Ecto neural progenitor cell (in vitro differentiated cells): Measurements from ENCODE around the gene GLCE.
"Not testable (repeated sequence)": the region's sequence is repeated elsewhere in the genome, so short reads cannot be mapped to it uniquely, and the experiment has no call there.

Source experiments
- DNase-seq: peaks from one replicate; pipeline ENCODE4 v3.0.0-alpha.2; 2018; ENCODE audit warnings: low spot score

GLCE gene

GRCh38 chr15:69135499-69135898 is 24.9 kb upstream of the GLCE start:
- DNase-seq = no peak

GRCh38 chr15:69138963-69139362 is 21.5 kb upstream of the GLCE start:
- no peak for DNase-seq

- no peak for DNase-seq
Observed at GRCh38 chr15:69140306-69140705, 20.1 kb upstream of the GLCE start.

- DNase-seq = no peak
Observed at GRCh38 chr15:69141286-69141701, 19.1 kb upstream of the GLCE start.

- no peak for DNase-seq
Observed at GRCh38 chr15:69141833-69142232, 18.6 kb upstream of the GLCE start.

DNA sequence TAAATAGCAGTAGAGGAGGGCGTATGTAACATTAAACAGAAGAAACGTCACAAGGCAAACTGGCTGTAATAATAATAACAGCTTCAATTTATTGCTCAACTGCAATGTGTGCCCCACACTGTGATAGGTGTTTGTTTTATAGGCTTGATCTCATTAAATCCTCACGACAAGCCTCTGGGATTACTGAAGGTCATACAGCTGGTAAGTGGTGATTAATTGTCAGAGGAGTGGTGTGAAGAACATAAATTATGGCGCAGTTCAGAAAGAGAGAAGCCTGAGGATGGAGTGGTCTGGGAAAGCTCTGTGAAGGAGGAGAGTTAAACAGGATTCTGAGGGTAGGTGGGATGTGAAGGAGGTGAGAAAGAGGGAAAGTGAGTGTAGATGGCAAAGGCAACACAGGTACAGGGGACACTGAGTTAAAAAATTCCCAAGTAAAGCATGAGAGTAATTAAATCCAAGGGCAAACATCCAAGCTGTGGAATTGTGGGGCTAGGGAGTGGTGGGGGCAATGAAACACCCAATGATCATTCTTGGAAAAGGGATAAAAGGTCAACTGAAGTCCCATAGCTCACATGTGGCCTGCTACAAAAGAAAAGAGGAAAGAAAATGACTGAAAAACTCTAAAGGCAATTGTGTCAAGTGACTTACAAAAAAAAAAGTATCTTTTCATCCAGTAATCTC is 16.5 kb upstream of the GLCE start:
- no peak for DNase-seq

DNA sequence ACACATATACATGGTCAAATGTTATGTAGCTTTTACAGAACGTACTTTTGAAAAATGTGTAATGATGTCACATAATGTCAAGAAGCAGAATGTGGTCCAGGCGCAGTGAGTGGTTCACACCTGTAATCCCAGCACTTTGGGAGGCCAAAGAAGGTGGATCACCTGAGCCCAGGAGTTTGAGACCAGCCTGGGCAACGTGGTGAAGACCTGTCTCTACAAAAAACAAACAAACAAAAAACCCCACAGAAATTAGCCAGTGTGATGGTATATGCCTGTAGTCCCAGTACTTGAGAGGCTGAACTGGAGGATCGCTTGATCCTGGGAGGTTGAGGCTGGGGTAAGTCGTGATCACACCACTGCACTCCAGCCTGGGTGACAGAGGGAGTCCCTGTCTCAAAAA is 15.9 kb upstream of the GLCE start:
- no peak for DNase-seq

DNA sequence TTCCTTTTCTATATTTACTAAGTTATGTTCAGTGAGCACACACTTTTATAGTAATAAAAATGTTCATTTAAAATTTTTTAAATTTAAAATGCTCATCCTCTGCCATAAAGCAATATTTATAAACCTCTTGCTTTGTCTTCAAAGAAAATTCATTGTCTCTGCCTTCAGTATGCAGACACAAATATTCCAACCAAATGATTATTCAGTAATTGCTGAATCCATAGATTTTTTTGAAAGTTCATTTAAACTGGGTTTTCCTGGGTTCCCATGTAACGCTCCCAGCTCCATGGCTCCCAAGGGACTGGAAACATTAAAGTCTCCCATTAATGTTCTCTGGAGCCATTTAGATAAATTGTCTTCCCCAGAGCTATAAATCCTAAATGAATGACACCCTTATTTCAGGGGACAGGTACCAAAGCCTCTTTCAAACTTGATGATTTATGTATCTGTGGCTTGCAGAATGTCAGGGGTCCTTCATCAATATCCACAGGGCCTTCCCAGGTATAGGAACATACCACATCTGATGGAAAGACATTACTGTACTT is 15.2 kb upstream of the GLCE start:
- no peak for DNase-seq

GRCh38 chr15:69145694-69146492 is 14.5 kb upstream of the GLCE start:
- DNase-seq = no peak

GRCh38 chr15:69146724-69147435 is 13.6 kb upstream of the GLCE start:
- DNase-seq = no peak

GRCh38 chr15:69148465-69148864 is 12.0 kb upstream of the GLCE start:
- no peak for DNase-seq

DNA sequence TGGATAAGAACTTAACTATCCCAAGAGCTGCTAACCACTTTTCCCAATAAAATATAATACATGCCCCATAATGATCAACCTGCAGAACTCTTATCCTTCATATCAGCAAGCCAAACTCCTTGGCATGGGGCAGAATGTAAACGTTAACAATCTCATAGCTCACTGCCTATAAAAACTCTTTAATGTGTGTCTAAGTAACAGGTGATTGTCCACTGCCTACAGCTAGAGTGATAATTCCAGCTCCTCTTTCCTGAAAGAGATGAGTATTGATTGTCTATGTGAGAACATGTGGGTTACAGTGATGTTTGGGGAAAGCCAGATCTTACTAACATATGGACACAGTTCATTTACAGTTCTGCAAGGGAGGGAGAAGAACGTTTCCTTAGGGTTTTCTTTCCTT is 11.3 kb upstream of the GLCE start:
- no peak for DNase-seq

DNA sequence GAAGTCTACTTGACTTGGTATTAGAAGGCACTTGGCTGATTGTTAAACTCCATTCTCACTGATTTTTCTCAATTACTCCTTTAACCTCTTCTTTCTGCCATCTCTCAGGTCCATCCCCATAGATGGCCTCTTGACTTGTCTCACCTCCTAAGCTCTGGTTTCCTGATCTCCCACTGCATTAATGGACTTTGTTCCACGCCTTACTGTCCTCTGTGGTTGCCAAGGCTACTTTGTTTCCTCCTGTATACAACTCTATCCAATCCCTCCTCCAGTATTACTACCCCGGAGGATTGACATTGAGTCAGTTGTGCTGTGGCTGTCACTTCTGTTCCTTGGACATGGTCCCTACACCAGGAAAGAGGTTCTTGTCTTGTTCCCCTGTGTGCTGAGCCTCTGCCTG is 10.6 kb upstream of the GLCE start:
- no peak for DNase-seq

- no peak for DNase-seq
Observed at GRCh38 chr15:69150336-69150735, 10.1 kb upstream of the GLCE start.

GRCh38 chr15:69150841-69151240 is 9.6 kb upstream of the GLCE start:
- no peak for DNase-seq

DNA sequence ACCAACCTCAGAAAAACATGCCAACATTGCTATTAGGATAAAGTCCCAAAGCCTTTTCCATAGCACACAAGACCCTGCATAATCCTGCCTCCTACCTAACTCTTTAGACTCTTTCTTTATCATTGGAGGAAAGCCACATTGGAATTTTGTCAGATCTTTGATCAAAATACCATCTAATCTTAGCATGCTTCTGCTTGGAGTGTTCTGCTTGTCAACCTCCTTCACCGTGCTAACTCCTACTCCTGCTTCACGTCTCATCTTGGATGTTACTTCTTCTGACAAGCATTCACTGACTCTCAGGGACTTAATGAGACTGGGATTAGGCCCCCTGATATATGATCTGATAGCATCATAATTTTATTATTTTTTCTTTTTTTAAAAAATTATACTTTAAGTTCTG is 7.4 kb upstream of the GLCE start:
- no peak for DNase-seq

GRCh38 chr15:69153587-69153986 is 6.8 kb upstream of the GLCE start:
- DNase-seq = not testable (repeated sequence)

- DNase-seq = no peak
Observed at GRCh38 chr15:69154078-69154477, 6.4 kb upstream of the GLCE start.

DNA sequence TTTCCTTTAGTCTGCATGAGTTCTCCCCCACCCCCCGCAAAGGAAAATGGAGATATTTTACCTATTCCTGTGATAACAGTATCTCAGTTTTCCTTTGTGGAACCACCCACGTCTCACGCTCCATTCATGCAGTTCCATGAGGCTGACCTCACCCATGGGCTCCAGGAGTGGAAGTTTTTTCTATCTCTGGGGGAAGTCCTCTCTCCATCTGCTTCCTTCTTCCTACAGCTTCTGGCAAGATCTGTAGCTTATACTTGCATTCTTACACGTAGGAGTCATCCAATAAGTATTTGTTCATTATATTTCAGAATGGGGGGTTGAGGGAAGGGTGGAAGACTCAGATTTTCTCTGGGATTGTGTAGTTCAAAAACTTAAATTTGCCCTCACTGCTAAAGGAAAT is 5.8 kb upstream of the GLCE start:
- DNase-seq = no peak

- no peak for DNase-seq
Observed at GRCh38 chr15:69156736-69157381, 3.6 kb upstream of the GLCE start.

DNA sequence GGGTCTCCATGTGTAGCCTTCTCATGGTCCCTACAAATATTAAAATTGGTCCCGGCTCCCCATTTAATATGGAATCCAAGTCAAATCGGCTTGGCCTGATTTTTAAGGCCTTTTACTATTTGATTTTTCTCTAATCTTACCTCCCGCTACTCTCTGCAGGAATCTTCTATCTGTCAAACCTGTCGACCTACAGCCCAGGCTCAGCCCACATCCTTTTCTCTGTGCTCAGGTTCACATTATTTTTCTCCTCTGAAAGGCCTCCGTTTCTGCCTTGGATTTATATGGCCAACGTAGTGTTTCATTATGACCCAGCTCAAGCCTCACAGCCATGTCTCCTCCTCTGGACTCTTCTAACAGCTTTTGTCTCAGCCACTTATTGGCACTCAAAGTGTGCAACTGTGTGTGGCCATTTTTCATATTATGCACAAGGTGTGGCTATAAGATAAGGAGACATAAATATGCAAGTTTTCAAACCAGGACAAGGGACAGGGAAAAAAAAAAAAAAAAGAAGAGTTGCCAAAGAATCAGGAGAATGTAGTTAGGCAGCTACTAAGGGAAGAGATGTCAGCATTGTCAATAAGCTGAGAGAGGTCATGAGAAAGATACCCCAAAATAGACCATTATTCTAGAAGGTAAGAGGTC is 2.1 kb upstream of the GLCE start:
- no peak for DNase-seq

GRCh38 chr15:69158843-69159240 is 1.6 kb upstream of the GLCE start:
- DNase-seq = no peak
